CD4-positive, alpha-beta T cell treated with Interleukin-17A for 4 hours (primary cell): ENCODE results near the gene LARP1.
"Not testable (repeated sequence)": the region's sequence is repeated elsewhere in the genome, so short reads cannot be mapped to it uniquely, and the experiment has no call there.

Experiments used
- DNase-seq: peaks from one replicate; pipeline ENCODE4 v3.0.0-alpha.2; 2020; ENCODE audit warnings: mixed read lengths

Gene LARP1

DNA sequence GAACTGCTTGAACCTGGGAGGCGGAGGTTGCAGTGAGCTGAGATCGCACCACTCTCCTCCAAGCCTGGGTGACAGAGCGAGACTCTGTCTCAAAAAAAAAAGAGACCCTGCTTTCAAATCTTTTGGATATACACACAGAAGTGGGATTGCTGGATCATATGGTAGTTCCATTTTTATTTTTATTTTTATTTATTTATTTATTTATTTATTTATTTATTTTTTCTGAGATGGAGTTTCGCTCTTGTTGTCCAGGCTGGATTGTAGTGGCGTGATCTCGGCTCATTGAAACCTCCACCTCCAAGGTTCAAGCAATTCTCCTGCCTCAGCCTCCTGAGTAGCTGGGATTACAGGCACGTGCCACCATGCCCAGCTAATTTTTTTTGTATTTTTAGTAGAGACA lies 19.8 kb upstream of the LARP1 start:
- not testable (repeated sequence) for DNase-seq

DNA sequence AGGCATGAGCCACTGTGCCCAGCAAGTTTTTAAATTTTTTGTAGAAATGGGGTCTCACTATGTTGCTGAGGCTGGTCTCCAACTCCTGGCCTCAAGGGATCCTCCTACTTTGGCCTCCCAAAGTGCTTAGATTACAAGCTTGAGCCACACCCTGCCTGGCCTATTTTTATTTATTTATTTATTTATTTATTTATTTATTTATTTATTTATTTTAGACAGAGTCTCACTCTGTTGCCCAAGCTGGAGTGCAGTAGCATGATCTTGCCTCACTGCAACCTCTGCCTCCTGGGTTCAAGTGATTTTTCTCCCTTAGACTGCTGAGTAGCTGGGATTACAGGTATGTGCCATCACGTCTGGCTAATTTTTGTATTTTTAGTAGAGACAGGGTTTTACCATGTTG lies 18.8 kb upstream of the LARP1 start:
- not testable (repeated sequence) for DNase-seq

DNA sequence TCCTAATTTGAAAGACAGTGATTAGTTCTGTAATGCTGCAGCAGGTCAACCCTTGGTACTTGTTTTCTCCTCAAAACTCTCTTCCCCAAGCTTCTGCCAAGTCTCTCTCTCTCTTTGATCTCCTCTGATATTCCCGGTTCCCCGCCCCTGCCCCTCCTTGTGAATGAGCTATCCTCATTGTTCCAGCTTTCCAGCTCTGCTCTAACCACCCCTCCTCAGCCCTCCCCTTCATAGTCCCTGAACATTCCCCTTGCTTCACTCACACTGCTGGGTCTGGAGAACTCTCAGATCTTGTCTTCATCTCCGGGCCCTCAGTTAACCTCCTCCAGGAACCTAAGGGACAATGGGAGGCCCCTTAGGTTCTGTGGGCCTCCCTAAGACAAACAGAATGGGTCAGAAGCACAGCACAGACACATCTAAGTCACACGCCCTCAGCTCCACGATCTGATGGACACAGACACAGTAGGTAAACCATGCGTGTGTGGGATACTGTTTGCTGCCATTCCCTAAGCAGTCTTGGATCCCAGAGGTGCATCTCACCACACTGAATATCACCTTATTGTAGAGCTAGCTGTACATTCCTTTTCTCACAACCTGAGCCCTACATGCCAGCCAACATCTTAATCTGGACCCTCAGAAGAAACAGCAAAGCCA lies 17.4 kb upstream of the LARP1 start:
- no peak for DNase-seq

DNA sequence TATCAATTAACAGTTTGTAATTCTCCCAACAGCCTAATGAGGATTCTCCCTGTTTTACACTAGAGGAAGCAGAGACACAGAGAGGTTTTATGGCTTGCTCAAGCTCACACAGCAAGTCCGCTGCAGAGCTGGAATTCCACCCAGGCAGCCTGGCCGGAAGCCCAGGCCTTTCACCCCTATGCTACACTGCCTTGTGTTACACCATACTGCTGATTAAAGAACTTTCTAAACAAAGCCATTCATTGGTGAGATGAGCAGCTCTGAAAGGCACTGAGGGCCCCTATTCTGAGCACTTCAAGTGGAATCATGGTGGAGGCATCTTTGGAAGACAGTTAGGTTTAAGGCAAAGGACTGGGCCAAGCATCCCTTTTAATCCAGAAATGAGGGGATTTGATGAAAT lies 14.7 kb upstream of the LARP1 start:
- no peak for DNase-seq

DNA sequence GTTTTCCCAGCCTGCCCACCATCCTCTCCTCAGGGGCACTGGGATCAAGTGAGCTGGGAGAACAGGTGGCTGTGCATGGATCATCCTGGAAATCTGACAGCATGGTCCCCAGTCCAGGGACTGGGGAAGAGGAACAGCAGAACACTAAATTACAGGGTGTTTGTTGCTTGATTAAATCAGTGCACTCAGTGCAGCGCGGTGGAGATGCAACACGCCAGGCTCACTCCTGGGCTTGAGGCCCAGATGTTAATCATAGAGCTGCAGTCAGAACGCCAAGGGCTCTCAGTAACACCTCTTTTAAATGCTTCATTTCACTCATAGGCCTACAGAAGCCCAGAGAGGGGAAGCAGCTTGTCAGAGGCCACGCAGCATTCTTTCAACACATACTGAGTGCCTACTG lies 14.2 kb upstream of the LARP1 start:
- no peak for DNase-seq

DNA sequence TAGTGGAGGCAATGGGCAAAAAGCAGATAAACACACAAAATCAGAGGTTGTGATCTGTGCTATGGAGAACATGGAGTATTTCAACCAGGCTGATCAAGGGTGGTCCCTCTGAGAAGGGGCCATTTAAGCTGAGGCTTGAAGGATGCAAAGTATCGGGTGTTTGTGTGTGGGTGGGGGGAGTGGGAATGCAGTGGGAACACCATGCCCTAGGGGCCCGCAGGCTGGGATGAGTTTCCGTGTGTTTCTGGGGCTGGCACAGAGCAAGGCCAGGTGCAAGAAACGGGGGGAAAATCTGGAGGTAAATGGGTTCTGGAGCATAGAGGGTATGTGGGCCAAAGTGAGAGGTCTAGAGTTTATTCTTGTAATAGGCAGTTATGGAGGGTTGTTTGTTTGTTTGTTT lies 13.8 kb upstream of the LARP1 start:
- no peak for DNase-seq

DNA sequence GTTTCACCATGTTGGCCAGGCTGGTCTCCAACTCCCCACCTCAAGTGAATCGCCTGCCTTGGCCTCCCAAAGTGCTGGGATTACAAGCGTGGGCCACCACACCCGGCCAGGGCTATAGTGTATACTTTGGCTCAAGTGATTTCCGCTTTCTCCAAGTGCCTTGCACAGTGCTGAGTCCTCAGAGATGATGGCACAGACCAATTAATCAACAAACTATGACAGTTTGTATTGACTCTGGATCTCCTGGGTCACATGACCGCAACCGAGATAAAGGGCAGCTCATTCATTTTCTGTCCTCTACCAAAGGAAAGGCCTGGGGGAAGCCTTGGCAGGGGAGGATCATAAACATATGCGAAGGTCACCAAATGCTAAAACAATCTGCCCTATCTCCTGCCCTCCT lies 11.4 kb upstream of the LARP1 start:
- no peak for DNase-seq

DNA sequence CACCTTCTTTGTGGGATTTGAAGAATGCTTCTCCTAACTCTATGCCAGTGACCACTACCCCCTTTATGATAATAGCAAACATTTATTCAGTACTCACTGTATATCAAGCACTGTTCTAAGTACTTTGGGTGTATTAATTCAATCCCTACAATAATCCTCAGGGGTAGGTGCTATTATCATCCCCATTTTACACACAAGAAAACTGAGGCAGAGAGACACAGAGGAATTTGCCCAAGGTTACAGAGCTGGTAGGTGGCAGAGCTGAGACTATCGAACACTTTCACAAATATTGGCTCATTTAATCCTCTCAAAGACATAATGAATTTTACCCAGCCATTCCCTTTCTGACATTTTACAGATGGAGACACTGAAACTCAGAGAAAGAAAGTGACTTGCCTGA lies 9.8 kb upstream of the LARP1 start:
- no peak for DNase-seq

DNA sequence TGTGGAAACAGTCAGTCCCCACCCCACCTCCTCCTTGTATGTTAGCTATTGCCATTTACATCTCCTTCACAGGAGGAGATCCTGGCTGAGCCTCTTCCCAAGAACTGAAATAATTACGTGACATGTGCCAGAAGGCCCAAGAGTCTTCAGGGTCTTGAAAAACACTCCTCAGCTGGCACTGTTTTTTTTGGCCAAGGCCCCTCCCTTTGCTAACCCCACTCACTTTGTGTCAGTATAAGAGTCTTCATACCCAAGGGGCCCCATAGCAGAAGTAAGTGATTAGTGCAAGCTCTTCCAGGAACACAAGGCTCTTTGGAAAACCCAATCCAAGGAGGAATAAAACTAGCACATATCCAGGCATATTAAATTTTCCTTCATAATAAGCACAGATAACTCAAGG lies 5.7 kb upstream of the LARP1 start:
- DNase-seq = no peak

DNA sequence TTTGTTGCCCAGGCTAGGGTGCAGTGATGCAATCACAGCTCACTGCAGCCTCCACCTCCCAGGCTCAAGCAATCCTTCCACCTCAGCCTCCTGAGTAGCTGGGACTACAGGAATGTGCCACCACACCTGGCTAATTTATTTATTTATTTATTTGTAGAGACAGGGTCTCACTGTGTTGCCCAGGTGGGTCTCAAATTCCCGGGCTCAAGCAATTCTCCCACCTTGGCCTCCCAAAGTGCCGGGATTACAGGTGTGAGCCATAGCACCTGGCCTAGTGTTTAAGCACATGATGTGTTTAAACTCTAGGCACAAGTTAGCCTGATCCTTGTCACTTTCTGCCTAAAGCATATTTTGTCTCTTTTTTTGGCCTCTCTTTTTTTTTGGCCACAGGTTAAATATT lies 4.5 kb upstream of the LARP1 start:
- not testable (repeated sequence) for DNase-seq

DNA sequence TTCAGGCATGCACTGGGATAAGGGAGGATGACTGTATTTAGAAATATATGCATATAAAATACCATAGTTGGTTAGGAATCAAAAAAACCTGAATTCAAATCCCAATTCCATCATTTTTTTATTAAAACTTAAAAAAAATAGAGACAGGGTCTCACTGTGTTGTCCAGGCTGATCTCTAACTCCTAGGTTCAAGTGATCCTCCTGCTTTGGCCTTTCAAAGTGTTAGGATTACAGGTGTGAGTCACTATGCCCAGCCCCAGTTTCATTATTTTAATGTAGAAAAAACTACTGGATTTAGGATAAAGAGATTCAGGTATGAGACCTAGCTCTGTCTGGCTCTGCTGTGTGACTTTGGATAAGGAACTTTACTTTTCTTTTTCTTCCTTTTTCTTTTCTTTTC lies 3.3 kb upstream of the LARP1 start:
- DNase-seq = no peak

DNA sequence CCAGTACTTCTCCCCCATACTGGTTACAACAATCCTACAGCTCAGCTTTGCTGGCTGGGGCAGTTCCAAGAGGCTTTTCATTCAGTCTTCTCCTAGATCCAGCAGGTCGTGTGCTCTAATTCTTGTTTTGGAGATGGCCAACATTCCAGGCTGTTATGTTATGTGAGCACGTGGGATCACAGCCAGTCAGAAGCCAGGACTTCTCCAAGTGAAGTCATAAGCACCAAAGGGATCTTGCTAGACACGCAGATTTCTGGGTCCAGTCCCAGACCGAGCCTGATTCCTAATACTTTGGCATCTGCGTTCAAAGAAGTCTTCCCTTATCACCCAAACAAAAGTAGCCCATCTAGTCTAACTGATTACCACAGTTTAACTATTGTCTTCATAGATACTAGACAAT lies 1.4 kb upstream of the LARP1 start:
- no peak for DNase-seq

DNA sequence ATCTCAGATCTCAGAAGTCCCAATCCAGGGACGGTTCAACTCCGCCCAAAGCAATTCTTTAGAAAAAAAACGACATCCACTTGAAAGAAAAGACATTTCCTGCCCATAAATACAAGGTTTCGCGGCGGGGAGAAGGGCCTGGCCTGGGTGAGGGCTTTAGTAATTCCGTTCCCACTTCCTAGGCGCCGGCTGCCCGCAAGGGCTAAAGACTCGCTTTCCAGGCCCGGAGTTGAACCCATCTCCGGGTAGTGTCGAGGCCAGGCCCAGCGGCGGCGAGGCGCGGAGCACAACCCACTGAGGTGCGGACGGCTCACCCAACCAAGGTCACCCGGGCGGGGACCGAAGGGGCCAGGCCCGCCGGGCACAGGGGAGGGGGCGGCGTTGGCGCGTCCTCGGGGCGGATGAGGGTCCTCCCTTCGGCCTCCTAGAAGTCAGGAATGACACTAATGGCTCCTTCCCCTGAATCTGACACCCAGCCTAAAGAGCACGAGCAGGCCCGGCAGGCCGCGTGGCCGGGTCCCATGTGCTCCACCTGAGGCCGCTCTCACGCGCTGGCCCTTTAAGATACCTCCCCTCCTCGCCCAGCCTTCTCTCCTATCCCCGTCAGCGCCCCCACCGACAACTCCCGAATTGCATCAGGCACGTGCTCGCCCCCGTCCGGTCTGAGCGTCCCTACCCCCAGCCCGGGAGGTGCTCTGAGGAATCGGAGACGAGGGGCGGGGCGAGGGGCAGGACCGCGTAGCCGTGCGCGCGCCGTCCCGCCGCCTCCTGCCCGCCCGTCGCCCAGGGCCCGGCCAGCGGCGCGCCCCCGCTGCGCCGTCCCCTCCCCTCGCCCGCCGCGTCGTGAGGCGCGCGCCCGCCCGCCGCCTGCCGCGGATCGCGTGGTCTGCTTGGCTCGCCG lies 467 bp upstream of the LARP1 start:
- DNase-seq = peak; percentile 99

DNA sequence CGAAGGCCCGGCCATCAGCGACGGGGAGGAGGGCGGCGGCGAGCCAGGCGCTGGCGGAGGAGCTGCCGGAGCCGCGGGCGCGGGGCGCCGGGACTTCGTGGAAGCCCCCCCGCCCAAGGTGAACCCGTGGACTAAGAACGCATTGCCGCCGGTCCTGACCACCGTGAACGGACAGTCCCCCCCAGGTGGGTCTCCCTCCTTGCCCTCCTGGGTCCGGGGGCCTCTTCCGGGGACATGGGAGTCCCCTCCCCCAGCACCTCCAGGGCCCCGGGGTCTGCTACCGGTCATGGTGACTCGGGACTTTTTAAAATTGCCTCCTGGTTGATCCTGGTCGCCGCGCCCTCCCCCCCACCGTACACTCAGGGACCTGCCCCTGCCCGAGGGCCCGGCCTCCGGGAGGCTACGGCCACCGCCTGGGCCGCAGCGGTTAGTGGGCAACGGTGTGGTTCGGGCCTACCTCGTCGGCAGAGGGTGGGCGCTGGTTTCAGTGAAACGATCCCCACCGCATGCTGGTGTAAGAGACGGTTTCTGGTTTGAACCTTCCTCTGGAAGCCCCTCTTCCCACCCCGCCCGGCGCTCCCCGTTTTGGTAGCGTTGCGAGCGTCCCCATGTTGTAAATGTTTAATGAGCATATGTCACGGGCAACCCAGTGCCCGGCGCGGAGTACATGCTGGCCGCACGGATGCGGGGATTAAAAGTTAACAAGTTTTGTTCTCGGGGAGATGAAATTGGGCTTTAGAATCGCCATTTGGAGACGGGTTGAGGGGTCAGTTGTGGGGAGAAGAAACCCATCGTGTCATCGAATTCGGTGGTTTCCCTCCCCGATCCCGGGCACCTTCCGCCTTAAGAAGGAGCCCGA lies 1.1 kb downstream of the LARP1 start:
- DNase-seq = peak; percentile 47

DNA sequence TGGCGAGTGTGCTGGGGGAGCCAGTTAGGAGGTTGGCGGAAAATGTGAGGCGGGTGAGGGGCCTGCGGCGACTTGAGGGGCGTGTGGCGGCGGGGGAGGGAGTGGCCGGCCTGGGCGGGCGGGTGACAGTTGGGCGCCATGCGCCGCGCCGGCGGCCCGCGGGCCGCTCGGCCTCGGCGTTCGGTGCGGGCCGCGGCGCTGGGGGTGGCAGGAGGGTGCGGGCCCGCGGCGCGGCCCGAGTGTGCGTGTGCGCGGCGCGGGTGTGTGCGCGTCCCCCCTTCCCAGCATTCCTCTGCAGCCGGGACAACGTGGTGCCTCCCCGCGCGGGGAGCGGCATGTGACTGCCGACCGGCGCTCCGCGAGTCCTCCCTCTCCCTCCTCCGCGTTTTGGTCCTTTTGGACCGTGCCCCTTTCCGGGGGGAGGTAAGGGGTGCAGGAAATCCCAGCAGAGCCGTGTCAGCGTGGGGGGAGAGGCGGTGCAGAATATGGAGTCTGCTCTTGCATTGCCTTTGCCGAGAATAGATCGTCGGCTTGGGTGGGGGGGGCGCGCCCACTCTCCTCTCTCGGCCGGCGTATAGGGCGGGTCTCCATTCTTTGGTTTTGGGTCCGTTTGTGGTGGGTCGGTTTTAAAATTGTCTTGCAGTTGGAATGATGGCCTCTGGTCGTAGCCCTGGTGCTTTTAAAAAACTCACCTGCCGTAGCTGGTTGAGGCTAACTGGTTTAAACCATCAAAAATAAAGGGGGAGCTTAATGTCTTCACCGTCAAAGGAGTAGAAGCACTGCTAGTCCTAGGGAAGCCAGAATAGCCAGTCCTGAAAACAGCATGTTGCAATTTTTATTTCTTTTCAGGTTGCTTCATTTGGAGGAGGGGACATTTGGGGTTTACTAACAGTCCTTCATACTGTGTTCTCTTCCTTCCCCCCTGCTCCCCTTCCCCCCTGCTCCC lies 2.0 kb downstream of the LARP1 start:
- peak; percentile 53 for DNase-seq

DNA sequence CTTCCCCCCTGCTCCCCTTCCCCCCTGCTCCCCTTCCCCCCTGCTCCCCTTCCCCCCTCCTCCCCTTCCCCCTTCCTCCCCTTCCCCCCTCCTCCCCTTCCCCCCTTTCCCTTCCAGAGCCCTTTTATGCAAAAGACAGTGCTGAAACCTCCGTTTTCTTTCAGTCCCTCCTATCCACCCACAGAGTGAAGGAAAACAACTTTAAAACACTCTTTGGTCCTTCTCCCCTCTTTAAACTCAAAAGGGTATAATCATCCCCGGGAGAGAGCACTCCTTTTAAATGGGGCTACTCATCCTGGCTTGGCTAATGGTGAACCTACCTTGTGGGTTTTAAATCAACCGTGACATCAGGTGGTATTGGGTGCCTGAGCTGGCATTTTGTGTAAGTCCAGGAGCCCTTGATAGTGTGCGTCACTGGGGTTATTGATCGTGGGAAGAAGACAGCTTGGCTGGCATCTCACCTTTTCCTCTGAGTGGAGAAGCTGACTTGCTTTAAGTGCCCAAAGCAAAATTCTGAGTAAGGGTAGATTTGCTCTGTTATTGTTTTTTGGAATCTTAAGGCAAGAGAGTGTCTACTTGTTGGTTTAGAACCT lies 2.7 kb downstream of the LARP1 start:
- DNase-seq = peak; percentile 60

DNA sequence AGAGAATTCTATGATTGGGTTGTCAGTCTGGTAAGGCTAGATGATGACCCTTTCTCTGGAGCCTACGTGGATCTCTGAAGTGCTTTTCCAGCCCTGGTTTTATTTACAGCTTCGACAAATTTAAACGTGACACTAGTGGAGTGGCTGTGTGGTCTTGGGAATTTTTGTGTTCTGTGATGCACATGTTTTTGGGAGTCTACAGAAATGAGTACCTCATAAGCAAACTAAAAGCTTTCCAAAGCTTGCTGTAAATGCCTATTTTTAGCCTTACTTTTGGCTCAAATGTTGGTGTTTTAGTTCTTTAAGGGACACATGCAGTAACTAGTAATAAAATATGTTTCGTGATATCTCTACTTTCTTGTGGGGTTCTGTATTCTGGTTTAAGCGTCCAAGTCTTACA lies 3.3 kb downstream of the LARP1 start:
- no peak for DNase-seq

DNA sequence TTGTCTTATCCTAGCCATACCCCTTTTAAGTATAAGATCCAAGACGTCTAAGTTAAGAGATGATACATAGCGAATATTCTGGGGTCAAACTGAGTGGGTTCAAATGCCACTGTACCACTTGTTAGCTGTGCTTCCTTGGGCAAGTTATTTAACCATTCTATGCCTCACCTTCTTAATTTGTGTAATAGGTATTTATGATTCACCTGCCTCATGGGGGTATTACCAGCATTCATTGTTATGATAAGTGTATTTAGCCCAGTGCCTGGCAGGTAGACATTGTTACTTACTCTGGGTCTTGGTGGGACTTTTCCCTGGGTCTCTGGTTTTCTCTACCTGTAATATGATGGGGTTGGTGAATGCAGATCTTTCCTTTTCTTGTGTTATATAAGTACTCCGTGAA lies 3.8 kb downstream of the LARP1 start:
- no peak for DNase-seq

DNA sequence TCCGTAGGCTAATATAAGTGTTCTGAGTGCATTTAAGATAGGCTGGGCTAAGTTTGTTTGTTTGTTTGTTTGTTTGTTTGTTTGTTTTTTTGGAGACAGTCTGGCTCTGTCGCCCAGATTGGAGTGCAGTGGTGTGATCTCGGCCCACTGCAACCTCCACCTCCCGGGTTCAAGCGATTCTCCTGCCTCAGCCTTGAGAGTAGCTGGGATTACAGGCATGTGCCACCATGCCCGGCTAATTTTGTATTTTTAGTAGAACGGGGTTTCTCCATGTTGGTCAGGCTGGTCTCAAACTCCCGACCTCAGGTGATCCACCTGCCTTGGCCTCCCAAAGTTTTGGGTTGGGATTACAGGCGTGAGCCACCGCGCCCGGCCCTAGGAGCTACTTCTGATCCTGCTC lies 4.7 kb downstream of the LARP1 start:
- not testable (repeated sequence) for DNase-seq

DNA sequence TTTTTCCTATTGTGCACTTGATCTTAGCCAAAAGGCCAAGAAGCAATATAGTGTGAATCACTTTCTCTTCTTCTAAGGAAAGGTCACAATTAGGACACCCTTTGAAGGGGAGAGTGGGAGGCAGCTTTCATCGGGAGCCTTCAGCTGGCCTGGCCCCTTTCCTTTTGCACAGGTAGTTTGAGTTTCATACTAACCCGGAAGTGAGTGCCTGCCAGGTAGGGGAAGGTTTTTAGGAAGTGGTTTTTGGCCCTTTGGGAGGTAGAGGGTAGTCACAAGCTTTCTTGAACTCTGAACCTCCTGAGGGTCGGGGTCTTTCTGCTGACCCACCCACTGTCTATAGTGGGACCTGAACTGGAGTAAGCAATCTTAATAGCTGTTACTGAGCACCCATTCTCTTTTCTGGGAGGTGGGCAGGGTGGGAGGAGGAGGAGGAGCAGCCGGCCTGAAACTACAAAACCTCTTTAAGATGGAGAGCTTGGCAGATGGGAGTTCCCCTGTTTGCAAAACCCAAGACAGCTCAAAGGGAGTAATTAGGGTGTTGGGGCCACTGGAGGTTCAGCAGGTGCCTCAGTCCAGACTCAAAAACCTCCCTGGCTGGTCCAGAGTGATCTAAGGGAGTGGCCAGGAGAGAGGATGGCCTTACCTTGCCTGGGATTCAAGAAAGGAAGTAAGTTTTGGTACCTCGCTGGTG lies 6.0 kb downstream of the LARP1 start:
- peak; percentile 38 for DNase-seq

DNA sequence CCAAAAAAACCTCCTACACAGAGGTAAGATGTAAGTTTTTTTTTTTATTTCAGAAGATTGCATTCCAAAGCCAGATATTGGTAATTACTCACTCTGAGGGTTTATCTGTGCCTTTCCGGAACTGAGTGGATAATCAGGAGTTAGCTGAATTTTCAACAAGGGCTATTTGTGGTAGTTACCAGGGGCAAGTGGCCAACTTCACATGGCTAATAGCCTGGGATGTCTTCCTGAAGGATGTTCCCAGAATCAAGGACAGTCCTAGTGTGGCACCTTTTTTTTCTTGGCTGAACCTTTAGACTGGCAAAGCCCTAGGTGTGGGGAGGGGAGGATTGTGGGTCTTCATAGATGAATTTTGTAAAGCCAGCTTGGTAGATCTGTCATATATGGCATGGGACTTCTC lies 7.1 kb downstream of the LARP1 start:
- no peak for DNase-seq
